GM10248 (cell line): ENCODE data around the gene TTC33.
A peak's percentile ranks its signal among the peaks of the same experiment; 100 is the strongest.
"Not testable (repeated sequence)": the region's sequence is repeated elsewhere in the genome, so short reads cannot be mapped to it uniquely, and the experiment has no call there.

Experiments
- CTCF ChIA-PET: fragments of 300-600 bp; sonication (Branson Sonifier 250); formaldehyde crosslinking; extraction: SDS; loops from one replicate; lab custom pipeline; 2021; ENCODE audit warnings: antibody characterized with exemption; lab: Yijun Ruan, JAX
- POLR2A ChIA-PET: fragments of 350-650 bp; sonication (Branson Sonifier 250); formaldehyde crosslinking; extraction: SDS; loops from one replicate; lab custom pipeline; 2020; ENCODE audit warnings: antibody characterized with exemption; lab: Yijun Ruan, JAX
- DNase-seq: peaks from one replicate; pipeline ENCODE4 v3.0.0; 2012; ENCODE audit errors: extremely low spot score
- CTCF ChIP-seq: IDR thresholded peaks from 2 replicates; pipeline ENCODE4 v1.5.1; 2012; ENCODE audit warnings: mild to moderate bottlenecking, low read depth; ENCODE audit errors: extremely low read depth, missing control alignments, control extremely low read depth

The TTC33 gene

GRCh38 chr5:40797273-40798011 is 41.7 kb upstream of the TTC33 start:
- ChIA-PET POLR2A (interaction anchor here (0.6 to 0.7 kb wide), 3 partner anchors 23 to 150 kb away, joined by 5 to 6 read pairs (median 5); no protein-coding TSS in a partner anchor), CTCF (interaction anchor here (0.7 to 1.1 kb wide), 4 partner anchors 10 to 46 kb away, joined by 3 to 4 read pairs (median 3); no protein-coding TSS in a partner anchor)
- no peak for TF ChIP-seq CTCF
- DNase-seq = peak; percentile 43

- ChIA-PET POLR2A (no interaction called here), CTCF (interaction anchor here (1.0 kb wide), 1 partner anchor 11 kb away, joined by 3 read pairs; no protein-coding TSS in a partner anchor)
- no peak for TF ChIP-seq CTCF
- DNase-seq = no peak
These were observed 40.7 kb upstream of the TTC33 start for GRCh38 chr5:40796487-40796889.

GRCh38 chr5:40794877-40795276 is 39.1 kb upstream of the TTC33 start:
- CTCF ChIA-PET, DNase-seq, POLR2A ChIA-PET: not testable (repeated sequence)

- DNase-seq, CTCF ChIA-PET, POLR2A ChIA-PET: not testable (repeated sequence)
These were observed 38.6 kb upstream of the TTC33 start for GRCh38 chr5:40794340-40794739.

- DNase-seq, POLR2A ChIA-PET: not testable (repeated sequence)
- CTCF ChIA-PET = interaction anchor here (1.1 to 1.5 kb wide), 2 partner anchors 28 to 36 kb away, joined by 3 read pairs; no protein-coding TSS in a partner anchor
These were observed 36.9 kb upstream of the TTC33 start for GRCh38 chr5:40792691-40793090.

- ChIA-PET POLR2A (no interaction called here), CTCF (interaction anchor here (1.1 to 1.5 kb wide), 4 partner anchors 27 to 36 kb away, joined by 3 read pairs; partner anchors contain the start of gene TTC33)
- TF ChIP-seq CTCF = no peak
- DNase-seq = no peak
These were observed 36.0 kb upstream of the TTC33 start for GRCh38 chr5:40791715-40792139.

GRCh38 chr5:40790947-40791593 is 35.3 kb upstream of the TTC33 start:
- TF ChIP-seq CTCF = no peak
- no peak for DNase-seq
- POLR2A ChIA-PET = no interaction called here
- CTCF ChIA-PET = interaction anchor here (0.6 to 1.5 kb wide), 4 partner anchors 11 to 36 kb away, joined by 3 read pairs; partner anchors contain the start of gene TTC33

GRCh38 chr5:40788941-40789340 is 33.2 kb upstream of the TTC33 start:
- POLR2A ChIA-PET, DNase-seq: not testable (repeated sequence)
- CTCF ChIA-PET = interaction anchor here (1.1 kb wide), 2 partner anchors 14 to 19 kb away, joined by 3 to 4 read pairs; no protein-coding TSS in a partner anchor
